Stimulated activated CD4-positive, alpha-beta T cell treated with anti-CD3 and anti-CD28 coated beads, Interleukin-15, amount 100 ng/mL, for 24 hours (primary cell): ENCODE results near the gene LEF1.

Source experiments
- DNase-seq: peaks from one replicate; pipeline ENCODE4 v3.0.0-alpha.2; 2020

The LEF1 gene

DNA sequence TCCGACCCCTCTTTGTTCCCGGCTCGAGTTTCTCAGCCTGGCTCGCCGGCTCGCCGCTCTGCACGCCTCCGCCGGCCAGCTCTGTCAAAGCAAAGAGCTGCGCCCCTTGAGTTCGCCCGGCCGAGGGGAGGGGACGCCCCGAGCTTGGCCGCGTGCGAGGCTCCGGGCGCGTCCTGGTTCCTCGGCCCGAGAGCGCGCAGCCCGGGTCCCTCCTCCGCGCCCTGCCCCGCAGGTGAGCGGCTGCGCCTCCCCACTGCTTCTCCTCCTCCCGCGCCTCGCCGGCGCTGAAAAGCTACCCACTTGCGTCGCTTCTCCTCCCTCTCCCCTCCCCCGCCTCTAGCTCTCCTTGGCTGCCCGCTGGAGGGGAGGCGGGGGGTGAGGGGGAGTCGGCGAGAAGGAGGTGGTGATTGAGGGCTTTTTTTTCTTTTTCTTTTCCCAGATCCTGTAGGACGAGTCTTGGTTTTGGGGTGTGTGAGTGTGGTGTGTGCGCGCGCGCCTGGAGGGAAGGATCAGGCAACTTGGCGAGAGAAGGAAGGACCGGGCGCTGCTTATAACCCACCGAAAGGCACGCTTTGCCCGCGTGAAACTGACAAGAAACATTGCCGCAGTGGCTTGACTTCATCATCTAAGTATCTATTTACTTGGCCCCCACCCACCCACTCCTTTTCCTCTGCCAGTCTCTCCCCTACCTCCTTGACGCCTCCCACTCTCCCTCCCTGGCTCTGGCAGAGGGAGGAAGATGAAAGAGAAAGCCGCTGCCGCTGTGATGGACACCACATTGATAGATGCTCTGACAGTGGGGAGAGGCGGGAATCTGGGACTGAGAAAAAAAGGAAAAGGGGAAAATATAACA, at the start of gene LEF1:
TSS of gene LEF1 (minus strand) at position 262 of the 853 bp plus-strand sequence. CDS start 1,165 bp downstream, outside the sequence.
- DNase-seq = peak; percentile 83

DNA sequence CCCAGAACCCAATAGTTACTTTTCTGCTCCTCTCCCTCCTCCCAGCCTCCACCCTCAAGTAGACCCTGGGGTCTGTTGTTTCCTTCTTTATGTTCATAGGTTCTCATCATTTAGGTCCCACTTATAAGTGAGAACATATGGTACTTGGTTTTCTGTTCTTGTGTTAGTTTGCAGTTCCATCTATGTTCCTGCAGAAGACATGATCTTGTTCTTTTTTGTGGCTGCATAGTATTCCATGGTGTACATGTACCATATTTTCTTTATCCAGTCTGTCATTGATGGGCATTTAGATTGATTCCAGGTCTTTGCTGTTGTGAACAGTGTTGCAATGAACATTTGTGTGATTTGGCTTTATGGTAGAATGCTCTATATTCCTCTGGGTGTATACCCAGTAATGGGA, 47.8 kb upstream of the LEF1 start:
- DNase-seq = no peak

DNA sequence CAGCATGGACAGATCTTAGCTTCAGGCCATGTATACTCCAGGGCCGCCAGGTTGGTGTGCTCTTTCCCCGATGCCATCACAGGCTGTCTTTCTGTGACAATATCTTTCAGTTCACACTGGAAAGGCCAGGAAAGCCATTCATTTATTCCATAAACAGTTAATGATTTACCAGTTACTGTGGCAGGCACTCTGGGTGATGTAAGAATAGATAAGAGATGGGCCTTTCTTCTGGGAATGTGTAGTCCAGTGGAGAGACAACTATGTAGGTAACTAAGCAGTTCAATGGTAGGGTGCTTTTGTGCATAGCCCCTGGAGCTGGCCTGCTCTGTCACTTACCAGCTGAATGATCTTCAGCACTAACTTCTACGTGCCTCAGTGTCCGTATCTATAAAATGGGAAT, 46.3 kb upstream of the LEF1 start:
- DNase-seq = no peak

DNA sequence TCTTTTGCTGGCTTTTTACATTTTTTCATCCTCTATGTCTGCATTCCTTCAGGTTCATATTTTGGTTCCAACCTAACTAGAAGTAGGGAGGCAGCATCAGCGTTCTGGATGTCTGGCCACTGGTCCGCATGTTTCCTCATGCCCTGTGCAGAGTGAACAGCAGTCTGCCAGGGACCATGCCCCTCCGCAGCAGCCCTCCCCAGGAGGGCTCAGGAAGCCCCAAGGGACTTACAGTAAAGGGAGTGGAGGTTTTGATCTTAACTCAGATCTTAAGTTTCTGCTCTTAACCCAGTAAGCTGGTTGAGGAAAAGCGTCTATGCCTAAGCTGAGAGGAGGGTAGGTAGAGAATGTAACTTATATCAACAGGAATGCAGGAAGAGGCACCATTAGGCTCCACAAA, 45.0 kb upstream of the LEF1 start:
- DNase-seq = no peak

DNA sequence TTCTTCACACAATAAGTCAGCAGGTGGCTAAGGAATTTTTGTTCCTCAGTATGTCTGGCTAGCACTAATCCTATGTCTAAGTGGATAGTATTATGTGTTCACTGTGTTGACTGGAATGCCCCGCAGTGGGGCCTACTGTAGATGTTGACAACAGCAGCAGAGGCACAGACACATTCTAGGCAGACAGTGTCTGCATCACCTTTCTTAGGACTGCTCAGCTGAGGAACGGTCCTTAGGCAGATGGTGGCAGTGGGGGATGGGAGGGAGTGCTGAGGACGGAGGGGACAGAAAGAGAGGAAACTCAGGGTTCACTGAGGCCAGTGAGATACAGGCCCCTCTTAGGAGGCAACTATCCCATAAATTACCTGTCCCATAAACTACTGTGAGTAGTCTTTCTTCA, 44.6 kb upstream of the LEF1 start:
- DNase-seq = no peak

DNA sequence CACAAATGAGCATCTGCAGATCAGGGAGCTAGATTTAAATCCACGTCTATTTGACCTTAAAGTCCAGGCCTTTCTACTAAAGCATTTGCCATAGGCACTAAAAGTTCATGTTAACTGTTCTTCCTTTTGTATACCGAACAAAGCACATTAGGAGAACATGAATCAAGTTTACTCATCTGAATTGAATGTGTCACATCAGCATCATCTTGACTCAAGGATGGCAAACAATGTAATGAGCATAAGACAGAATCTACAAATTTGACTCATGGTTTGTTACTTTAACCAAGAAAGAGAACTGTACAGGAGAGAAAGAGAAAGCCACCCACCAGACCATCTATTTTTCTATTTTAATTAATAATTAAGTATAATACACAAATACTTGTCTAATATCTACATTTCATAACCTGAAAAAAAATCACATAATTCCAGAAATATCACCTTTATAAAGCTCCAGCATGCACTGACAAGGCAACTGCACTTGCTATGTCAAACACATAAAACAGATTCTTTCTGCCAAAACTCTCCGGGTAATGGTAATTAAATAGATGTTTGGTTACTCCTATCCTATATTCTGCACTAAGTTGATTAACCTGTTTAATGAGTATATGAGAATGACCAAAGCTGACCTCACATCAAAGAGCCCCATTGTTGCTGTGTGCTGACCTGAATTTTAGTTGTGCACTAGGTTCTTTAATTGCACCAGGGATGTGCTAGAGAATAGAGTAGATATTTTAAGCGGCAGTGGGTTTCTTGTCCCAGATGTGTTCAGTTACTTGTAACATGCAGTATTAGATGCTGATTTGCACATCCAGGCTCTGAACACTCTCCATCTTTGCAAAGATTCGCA, 42.5 kb upstream of the LEF1 start:
- DNase-seq = no peak

DNA sequence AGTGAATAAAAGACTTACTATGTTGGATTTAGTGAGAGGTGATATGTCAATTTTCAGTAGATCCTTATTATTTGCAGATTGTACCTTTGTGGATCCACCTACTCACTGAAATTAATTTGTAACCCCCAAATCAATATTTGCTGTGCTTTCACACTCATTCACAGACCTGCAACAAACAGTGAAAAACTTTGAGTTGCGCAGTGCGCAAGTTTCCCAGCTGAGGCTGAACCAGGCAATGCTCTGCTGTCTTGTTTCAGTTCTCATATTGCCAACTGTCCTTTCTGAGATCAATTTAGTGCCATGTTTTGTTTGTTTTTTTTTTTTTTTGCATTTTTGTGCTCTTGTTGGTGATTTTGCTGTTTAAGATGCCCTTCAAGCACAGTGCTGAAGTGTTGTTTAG, 40.8 kb upstream of the LEF1 start:
- no peak for DNase-seq

DNA sequence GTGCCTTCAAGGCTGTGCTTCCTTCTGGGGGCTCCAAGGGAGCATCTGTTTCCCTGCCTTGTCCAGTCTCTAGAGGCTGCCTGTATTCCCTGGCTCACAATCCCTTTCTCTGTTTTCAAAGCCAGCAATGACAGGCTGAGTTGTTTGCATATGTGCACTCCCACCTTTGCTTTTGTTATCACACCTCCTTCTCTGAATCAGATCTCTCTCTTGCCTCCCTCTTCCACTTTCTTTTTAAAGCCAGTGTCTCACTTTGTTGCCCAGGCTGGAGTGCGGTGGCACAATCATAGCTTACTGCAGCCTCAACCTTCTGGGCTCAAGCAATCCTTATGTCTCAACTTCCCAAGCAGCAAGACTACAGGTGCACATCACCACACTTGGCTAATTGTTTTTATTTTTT, 37.1 kb upstream of the LEF1 start:
- DNase-seq = peak; percentile 9

DNA sequence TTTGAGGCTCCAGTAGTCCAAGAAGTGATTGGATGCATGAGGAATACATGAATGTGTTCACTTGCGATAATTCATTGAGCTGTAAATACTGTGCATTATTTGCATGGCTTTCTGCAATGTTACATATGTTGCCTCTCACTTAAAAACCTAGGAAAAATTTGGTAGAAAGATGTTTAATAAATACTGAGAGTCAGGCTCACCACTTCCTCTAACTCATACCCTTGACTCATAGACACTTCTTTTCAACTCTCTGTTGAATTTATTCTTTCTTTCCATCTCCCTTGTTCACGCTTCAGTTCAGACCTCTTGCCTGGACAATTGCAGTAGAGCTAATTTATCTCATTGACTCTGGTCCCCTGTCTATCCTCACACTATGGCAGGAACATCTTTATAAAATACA, 35.8 kb upstream of the LEF1 start:
- no peak for DNase-seq

DNA sequence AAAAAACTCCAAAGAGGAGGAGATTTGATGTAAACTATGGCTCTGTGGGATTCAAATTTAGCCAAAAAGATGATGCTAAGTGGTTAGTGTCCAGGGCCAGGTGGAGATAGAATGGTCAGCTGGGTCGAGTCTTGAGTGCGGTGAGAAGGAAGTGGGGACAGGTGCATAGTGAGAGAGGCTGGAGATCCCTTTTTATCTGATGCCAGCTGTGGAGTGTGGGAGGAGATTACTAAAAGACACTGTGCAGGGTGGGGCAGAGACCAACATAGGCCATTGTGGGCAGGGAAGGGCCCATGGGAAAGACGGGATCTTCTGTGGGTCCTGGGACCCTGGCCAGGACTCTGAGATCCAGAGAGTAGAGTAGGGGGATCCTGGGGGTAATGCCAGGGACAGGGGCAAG, 34.6 kb upstream of the LEF1 start:
- no peak for DNase-seq

DNA sequence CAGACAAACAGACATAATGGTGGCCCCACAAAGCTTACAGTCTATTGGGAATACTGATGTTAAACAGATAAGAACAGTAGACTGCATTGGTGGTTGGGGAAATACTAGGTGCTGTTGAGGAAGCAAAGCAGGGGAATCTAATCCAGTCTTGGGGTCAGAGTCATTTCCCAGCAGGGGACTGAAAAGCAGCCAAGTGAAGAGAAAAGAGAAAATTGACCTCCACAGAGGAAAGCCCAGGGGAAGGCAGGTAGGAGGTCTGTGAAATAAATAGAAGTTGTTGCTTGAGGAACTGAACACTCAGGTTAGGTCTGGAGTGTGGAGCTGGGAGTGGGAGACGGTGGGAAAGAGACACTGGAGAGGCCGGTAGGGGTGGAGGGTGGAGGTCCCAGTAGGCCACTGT, 33.0 kb upstream of the LEF1 start:
- no peak for DNase-seq

DNA sequence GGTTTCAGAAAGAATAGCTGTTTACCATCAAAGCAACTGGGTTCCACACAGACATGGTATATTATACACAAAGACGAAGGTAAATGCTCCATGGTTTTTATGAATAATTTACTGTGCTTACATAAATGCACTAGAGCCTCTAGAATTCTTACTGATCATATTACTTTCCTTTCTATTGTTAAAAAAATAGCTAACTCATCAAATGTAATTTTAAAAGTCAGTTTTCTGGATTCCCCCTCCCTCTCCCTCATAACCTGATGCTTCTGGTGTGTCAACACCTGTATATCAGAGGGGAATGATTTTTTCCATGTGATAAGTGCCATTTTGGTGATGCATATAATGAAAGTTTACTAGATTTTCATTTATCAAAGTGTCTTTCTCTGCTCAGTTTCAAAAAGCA, 31.1 kb upstream of the LEF1 start:
- DNase-seq = no peak

DNA sequence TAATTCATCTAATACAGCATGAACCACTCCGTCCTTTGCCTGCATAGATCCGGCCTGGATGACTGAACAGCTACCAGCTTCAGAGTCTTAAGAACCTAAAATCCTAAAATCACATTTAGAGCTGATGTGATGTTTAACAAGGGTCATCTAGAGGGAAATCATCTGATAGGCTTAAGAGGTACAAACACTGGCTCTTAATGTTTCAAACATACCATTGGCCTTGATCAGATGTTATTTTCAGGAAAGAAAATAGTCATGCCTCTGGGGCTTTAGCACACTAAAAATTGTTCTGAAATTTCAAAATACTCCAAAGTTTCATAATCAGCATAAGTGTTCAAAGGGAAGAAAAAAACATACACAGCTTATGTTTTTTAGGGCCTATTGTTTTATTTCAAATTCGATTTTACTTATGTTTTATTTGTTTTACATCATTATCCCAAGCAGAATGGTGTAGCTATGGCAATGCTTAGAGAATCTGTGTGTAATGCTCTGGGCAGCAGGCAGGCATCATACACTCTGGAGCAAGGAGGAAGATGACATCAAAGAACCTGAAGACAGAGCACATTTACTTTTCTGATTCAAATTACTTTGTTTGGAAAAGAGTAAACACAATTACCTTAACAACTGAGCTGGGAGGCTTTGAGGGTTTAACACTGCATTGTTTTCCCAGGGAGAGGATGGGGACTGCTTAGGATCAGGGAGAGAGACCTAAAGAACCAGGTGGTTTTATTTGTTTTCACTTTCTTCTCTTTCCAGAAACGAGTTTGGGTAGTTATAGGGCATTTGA, 25.3 kb upstream of the LEF1 start:
- DNase-seq = no peak

DNA sequence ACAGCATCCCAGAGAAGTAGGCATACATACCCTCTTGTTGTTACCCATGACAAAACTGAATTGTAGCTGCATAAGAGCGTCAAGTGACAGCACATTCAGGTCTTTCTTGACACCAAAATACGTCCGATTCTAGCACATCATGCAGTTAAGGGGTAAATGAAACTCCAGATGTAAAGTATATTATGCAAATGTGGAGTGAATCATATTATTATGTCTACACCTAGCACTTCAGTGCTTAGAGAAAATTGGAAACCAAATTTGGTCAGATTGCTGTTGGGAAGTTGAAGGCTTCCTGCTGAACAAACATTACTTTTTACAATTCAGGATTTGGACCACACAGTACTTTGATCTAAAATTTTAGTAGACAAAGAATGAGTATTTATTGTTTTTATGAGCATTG, 24.2 kb upstream of the LEF1 start:
- DNase-seq = no peak

DNA sequence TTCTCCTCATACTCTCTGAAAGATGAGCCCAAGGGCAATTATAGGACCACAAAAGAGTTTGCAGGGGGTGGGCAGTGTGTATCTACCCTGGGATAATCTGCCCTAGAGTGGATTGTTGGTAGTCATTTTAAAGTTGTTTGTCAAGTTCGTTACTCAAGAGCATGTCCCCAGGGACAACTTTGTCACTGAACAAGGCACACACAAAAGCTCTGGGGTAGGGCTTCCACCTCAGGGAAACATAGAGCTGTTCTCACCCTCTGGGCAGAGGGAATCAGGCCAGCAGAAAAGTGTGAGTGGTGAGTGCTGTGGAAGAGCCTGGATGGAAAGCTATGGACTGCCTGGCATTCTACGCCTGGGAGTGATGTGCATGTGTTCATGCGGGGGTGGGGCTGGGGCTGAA, 23.3 kb upstream of the LEF1 start:
- no peak for DNase-seq

DNA sequence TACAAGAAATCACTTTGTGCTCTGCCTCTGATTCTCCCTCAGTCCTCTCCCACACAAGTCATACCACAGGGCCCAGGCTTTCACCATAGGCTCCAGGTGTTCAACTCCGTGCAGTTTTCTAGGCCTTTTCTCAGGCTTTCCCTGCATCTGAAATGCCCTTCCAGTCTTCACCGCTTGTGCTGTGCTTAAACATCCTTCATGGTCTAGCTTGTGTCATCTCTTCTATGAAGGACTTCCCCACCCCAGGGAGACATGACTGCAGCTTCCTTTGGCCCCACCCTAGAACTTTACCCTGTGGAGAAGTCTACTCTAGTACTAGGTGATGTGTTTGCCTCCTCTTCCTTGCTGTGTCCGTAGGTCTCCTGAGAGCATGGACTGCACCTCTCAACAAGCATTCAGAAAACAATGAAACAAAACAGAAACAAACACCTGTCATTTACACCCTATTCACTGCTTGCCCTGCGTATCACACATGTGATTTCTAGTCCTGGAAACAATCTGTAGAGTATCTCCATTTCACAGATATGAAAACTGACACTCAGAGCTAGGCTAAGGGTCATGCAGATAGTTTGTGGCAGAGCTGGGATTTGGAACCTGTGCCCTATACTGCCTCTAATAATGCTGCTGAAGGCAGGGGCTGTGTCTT, 22.7 kb upstream of the LEF1 start:
- DNase-seq = no peak

DNA sequence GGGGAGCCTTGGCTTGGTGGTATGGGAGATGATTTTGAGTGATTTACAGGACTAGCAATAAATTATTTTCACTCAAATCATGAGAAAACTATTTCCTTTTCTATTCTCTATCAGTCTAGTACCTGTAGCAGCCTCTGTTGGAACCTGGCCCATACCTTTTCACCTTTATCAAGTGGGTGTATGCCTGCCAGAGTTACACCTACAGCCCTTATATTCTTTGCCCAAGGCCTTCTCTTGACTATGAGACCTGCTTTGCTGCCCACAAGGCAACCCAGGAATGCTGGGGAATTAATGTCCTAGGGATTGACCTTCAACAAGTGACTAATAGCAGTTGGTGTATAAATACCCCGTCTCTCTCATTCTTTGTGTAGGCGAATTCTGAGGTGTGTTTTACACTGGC, 20.0 kb upstream of the LEF1 start:
- no peak for DNase-seq

DNA sequence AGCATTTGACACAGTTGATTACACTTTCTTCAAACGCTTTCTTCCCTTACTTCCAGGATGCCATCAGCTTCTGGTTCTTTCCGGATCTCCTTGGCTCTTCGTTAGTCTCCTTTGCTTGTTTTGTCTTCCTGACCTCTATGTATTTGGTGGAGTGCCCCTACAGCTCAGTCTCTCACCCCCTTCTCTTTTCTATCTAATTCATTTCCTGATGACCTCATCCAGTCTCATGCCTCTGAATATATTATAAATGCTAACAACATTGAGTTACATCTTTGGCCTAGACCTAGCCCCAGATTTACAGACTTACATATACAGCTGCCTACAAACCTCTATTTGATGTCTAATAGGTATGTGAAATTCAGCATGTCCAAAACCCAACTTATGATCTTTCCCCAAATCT, 16.5 kb upstream of the LEF1 start:
- no peak for DNase-seq

DNA sequence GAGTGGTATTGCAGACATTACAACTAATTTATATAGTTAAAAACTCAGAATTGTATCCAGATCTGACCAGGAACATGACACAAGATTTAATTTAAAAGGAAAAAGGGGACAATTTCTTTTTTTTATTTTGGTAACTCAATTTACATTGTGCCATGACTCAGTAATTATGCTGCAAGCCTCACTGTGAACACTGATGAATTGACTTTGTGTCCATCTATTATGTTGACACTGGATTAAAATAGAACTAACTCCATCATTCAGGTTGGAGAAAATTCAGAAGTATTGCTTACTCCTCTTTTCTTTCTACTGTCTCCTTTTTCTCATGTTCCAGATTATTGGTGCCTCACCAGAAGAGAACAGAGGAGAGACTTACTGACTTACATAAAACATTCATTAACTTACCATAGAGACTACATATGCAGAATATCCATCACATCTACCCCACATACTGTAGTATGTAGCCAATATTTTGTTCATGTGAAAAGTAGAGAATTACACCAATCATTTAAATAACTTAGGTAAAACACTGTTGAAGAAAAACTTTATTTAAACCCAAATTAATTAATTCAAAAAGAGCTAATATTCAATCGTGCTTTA, 15.8 kb upstream of the LEF1 start:
- no peak for DNase-seq

DNA sequence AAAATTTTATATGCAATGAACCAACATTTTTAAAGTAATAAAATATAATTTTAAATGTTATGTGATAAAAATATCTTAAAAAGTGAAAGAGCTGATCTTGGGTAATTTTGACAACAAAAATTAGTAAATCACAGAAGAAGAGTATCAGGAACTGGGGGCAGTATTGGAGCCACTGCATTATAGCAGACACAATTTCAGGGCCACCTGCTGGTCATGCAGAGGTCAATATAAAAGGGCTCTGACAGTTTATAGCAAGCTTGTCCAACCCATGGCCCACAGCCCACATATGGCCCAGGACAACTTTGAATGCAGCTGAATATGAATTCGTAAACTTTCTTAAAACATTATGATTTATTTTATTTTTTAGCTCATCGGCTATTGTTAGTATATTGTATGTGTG, 13.0 kb upstream of the LEF1 start:
- DNase-seq = no peak

DNA sequence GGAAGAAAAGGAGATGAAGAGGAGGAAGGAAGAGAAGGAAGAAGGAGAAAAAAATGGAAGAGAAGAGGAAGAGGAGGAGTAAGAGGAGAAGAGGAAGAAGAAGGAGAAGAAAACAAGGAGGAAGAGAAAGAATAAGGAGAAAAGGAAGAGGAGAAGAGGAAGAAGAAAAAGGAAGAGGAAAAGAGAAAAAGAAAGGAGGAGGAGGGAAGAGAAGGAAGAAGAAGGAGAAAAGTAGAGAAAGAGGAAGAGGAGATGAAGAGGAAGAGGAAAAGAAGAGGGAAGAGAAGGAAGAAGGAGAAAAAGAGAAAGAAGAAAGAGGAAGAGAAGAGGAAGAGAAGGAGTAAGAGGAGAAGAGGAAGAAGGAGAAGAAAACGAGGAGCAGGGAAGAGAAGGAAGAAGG, 11.8 kb upstream of the LEF1 start:
- no peak for DNase-seq

DNA sequence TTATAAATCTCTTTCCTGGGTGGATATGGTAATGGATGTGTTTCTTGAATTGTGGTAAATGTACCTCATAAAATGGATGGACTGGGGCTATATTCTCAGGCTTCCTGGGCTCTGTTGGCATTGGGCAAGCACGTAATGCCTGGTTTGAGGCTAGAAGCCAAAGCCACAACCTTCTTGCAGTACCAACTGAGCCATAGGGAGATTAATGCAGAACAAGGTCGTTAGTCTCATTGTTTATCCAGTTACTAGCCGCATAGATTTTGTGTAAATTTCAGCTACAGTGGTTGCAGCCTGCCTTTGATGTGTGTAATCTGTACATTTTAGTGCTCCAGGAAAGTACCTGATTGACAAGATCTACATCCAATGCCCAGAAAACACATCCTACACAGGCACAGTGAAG, 7.2 kb upstream of the LEF1 start:
- no peak for DNase-seq

DNA sequence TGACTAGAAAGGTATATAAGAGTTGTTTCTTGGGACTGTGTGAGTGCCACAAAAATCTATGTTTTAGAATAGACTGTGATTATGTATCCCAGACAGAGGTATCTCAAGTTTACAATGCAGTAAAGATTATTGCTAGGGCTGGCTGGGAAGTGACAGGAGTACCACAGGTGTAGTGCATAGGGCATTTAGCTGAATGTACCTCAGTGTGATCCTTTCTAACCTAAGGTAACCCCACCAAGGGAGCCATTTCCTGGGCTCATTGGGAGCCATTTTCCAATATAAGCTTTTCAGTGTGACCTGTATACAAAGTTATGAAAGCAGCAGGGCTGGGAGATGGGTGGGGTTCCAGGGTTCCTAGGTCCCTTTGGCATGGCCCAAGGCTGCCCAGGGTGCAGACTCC, 6.1 kb upstream of the LEF1 start:
- DNase-seq = no peak
